ENCODE results near the gene SLC37A4. TPM values are rescaled to one million over a fixed set of nuclear protein-coding genes. Genes with fewer than 3 reads are reported as not detected.
"Not testable (repeated sequence)": the region's sequence is repeated elsewhere in the genome, so short reads cannot be mapped to it uniquely, and the experiment has no call there.

The SLC37A4 gene
- total and polyA plus RNA-seq, 2 donors (not counting 3 experiments of a cell fraction or from before 2014, with no cell fraction given), result 21.5 to 36.5 TPM

- Histone ChIP-seq H3K79me2 (ENCODE audit: control insufficient read depth, insufficient read depth, low read length) (no peaks in the 10 kb centered on the region), H3K27ac (ENCODE audit: insufficient read depth, low read depth, low read length) (no peak overlapping the region), H3K9me1 (replicated peaks; ENCODE audit: control insufficient read depth, extremely low read depth, insufficient read depth, low read length) (no peaks in the 10 kb centered on the region), H2AFZ (ENCODE audit: low read depth, low read length) (no peak overlapping the region), H3K27me3 (ENCODE audit: control insufficient read depth in 2 of 2, insufficient read depth in 2 of 2, low read length in 2 of 2) (peaks cover 0 to 1% of the 10 kb centered on the region in 2 experiments), H3K4me3 (replicated peaks in 1 of 3; ENCODE audit: insufficient read depth in 1 of 3, low read depth in 1 of 3, low read length in 3 of 3) (no peak overlapping the region), H3K9ac (replicated peaks; ENCODE audit: extremely low read depth, insufficient read depth, low read length) (no peak overlapping the region), H4K20me1 (replicated peaks; ENCODE audit: control insufficient read depth, extremely low read depth, insufficient read depth, low read length) (no peaks in the 10 kb centered on the region), H3K4me1 (ENCODE audit: control insufficient read depth, extremely low read depth, insufficient read depth, low read length) (no peaks in the 10 kb centered on the region), H3K36me3 (ENCODE audit: control insufficient read depth in 2 of 2, extremely low read depth in 1 of 2, insufficient read depth in 2 of 2, low read length in 2 of 2) (peaks cover 7 to 17% of the 10 kb centered on the region in 2 experiments), H3K9me3 (replicated peaks; ENCODE audit: control insufficient read depth, insufficient read depth, low read length) (no peaks in the 10 kb centered on the region), H3K4me2 (ENCODE audit: insufficient read depth, low read length) (no peak overlapping the region)
- ChIA-PET CTCF (no interaction called here), POLR2A (no interaction called here)
- BruUV-seq (replicated peaks), result no TSS peak
- dilution Hi-C loops (cut with MboI; ENCODE audit: extremely low pct_ligation_motif_present, low sequenced_read_pairs) (no loop called here), intact Hi-C loops (cut with micrococcal nuclease) (no loop called here)
- FAIRE-seq, result no peak
- TF ChIP-seq POLR2AphosphoS5 (IDR thresholded peaks at IDR 0.05; ENCODE audit: insufficient read depth, low read depth, low read length) (no peak), EZH2 (IDR thresholded peaks at IDR 0.05; ENCODE audit: borderline replicate concordance, low read depth, low read length, severe bottlenecking) (no peak), FOS (IDR thresholded peaks at IDR 0.05; ENCODE audit: borderline replicate concordance, insufficient read depth, low read length) (no peak), JUN (IDR thresholded peaks at IDR 0.05; ENCODE audit: borderline replicate concordance, insufficient read depth, insufficient read length, low read depth) (no peak), GATA2 (IDR thresholded peaks at IDR 0.05; ENCODE audit: insufficient read depth, insufficient read length, low read depth, low read length) (no peak), MYC (IDR thresholded peaks at IDR 0.05; ENCODE audit: low read depth, low read length) (no peak), MAX (IDR thresholded peaks at IDR 0.05; ENCODE audit: insufficient read depth, insufficient read length) (no peak), POLR2A (IDR thresholded peaks at IDR 0.05; ENCODE audit: low read depth, low read length) (no peak)
- DNase-seq (ENCODE audit: low read depth, low spot score), result no peak
Observed at GRCh38 chr11:119041821-119042514, 11.3 kb upstream of the SLC37A4 start.

GRCh38 chr11:119039471-119039870, 8.8 kb upstream of the SLC37A4 start:
- intact Hi-C loops (cut with micrococcal nuclease); H3K36me3 ChIP-seq (ENCODE audit: control insufficient read depth in 2 of 2, extremely low read depth in 1 of 2, insufficient read depth in 2 of 2, low read length in 2 of 2); CTCF ChIA-PET; H3K27ac ChIP-seq (ENCODE audit: insufficient read depth, low read depth, low read length); H4K20me1 ChIP-seq (replicated peaks; ENCODE audit: control insufficient read depth, extremely low read depth, insufficient read depth, low read length); H3K9me1 ChIP-seq (replicated peaks; ENCODE audit: control insufficient read depth, extremely low read depth, insufficient read depth, low read length); POLR2A ChIA-PET; H3K79me2 ChIP-seq (ENCODE audit: control insufficient read depth, insufficient read depth, low read length); H3K4me3 ChIP-seq (replicated peaks in 1 of 3; ENCODE audit: insufficient read depth in 1 of 3, low read depth in 1 of 3, low read length in 3 of 3); FAIRE-seq; H2AFZ ChIP-seq (ENCODE audit: low read depth, low read length); H3K4me1 ChIP-seq (ENCODE audit: control insufficient read depth, extremely low read depth, insufficient read depth, low read length); H3K9ac ChIP-seq (replicated peaks; ENCODE audit: extremely low read depth, insufficient read depth, low read length); H3K9me3 ChIP-seq (replicated peaks; ENCODE audit: control insufficient read depth, insufficient read depth, low read length); H3K27me3 ChIP-seq (ENCODE audit: control insufficient read depth in 2 of 2, insufficient read depth in 2 of 2, low read length in 2 of 2); DNase-seq (ENCODE audit: low read depth, low spot score); BruUV-seq (replicated peaks); H3K4me2 ChIP-seq (ENCODE audit: insufficient read depth, low read length); dilution Hi-C loops (cut with MboI; ENCODE audit: extremely low pct_ligation_motif_present, low sequenced_read_pairs): not testable (repeated sequence)

Data from endothelial cell of umbilical vein (primary cell).